Activated CD4-positive, CD25-positive, alpha-beta regulatory T cell treated with anti-CD3 and anti-CD28 coated beads, Interleukin-2, amount 50 U/mL, for 24 hours (primary cell): ENCODE results near the gene ATG9A.

Experiments used
- ATAC-seq, 2 donors: fragments of 150-1000 bp; cut with Tn5 transposase; one replicate each; pipeline ENCODE4 v1.10.0; 2021; ENCODE audit warnings: mild to moderate bottlenecking in 1 of 2, moderate library complexity in 1 of 2

ATG9A gene

DNA sequence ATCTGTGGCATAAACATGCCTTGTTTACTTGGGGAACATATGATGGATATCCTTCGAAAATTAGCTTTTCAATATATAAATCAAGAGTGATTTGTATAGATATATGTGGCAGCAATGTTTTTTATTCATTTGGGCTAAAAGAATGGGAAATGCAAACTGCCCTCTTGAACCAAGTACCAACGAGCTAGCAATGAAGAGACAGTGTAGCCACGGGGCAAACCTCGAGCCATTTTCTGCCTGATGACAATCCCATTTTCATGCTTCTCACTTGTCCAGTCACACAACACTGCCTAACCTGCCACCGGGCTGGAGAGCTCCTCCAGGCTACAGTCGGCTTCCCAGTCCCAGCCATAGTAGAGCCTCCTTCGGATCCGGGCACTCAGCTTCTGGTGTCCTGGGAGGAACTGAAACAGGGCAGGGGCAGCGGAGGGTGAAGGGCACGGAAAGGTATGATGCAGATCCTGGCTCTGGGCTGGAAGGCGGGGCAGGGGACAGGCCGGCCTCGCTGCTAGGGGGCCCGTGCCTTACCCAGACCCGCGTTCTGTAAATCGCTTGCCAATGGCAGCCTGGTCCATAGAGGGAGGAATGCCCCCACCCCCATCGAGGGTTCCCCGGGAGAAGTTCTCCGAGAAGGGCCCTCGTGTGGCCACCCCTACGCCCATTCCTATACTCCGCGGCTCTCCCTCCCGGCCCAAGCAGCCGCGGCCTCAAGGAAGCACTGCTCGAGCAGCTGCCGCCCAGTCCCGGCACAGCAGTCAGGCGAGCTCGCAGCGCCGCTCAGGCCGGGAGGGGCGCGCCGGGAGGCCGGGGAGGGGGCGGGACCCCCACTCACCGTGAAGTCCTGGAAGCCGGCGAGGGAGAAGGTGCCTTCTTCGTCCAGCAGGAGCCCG is 53.3 kb downstream of the ATG9A start:
- peak; percentile 8 to 10 for ATAC-seq

DNA sequence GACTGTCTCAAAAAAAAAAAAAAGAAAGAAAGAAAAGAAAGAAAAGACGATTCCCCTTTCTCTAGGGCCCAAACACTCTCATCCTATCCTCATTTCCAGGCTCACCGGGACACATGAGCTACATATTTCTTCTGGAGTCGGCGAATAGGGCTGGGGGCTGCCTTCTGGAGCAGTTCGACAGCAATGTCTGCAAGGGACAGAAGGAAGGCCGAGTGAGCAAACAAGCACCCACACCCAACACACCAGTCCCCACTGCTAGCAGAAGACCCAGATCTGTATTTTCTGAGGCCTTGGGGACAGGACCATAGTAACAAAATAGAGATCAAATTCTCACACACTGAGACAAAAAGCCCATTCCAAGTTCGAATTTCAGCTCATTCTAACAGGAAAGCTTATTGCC is 54.0 kb downstream of the ATG9A start:
- ATAC-seq, result no peak

DNA sequence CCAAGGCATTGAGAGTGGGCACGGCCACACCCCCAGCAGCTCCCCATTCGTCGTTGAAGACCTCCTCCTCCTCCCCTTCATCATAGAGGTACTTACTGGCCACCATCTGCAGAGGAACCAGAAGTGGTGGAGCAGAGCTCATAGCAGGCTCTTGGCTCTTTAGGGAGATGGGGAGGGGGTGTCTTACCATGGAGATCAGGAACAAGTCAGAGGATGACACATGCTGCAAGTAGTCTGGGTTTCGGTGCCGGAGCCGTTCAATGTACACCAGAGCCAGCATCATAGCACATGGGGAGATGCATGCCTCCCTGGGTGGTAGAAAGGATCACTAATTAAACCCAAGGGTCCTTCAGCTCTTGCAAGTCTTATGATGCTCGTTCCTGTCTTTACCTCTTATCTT is 54.6 kb downstream of the ATG9A start:
- ATAC-seq, result no peak

DNA sequence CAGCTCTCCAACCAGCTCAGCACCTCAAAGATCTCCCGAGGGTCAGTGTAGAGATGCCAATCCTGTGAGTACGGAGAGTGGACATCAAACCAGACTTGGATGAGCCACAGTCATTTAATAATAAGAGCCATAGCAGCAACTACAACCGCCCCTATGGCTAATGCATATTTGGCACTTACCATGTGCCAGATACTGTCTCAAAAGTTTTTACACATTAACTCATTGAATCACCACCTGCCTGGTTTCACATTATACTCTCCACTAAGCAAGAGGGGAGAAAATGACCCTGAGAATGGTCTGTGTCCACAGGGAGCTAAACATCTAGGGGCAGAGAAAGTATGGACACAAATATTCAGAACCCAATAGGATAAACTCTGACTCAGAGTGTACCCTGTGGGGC is 55.3 kb downstream of the ATG9A start:
- ATAC-seq, result no peak

DNA sequence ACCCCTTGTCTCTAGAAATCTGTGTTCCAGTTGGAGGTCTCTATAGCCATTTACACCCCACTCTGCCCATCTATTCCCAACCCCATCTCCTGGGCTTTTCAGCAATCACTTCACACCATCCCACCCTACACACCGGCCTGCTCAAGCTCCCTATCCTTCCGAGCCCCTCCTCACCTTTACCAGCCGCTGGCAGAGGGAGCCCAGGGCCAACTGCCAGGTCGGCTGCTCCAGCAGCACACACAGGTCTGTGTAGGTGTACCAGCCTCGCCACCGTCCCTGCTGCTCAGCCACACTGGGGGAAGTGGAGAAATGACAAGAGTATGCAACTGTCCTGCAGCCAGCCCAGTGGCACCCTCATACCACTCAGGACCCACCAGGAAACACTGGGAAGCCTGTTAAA is 56.3 kb downstream of the ATG9A start:
- ATAC-seq, result no peak

DNA sequence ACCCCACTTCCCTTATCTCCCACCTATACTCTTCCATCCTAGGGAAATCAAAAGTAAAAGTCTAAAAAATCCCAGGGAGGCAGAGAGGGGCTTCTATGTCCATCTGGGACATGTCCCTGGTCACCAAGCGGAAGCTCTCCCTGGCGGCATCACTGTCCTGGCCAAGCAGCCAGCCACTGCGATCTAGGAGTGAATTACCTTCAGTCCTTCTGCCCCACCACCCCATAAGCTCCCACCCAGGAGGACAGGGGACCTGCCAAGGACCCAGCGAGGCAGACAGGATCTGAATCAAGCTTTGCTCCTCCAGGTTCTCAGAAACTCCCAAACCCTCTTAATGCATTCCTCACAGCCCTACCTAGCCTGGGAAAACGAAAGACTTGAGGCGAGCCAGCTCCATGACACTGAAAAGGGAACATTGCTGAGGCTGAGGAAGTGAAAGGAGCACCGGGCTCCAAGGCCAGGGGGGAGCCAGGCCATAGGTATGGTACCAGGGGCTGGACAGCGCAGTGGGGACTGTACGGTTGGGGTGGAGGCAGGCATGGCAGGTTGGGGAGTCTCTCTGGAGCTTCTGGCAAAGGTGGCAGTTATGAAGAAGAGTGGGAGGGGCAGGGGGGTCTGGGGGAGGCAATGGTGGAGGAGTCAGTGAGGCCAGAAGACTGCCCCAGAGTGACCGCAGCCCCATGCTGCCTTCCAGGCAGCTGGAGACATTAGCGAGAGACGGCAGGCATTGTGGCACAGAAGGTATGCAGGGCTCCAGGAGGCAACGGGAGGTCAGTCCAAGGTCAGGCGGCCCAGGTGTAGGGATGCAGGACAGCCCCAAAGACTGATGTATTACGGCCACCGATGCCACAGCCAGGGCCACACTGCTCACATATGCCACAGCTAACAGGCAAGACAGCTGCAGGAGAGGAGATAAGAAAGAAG is 56.9 kb downstream of the ATG9A start:
- ATAC-seq, result no peak

DNA sequence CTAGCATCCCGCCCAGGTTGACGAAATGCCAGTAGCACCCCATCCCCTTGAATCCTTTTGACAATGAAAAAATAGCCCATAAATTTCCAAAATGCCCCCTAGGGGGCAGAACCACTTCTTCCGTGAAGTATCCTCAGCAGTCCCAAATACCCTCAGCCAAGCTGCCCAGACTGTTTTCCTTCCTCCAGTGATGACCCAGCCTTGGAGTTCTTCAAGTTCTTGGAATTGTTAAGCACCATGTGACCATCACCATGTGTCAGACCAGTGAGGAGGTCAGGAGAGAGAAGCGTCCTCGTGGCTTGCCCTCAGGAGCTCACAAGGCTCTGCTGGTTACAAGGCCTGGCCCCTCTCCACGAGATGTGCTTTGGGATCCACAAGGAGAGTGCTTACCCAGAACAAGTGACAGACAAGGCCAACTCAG is 58.2 kb downstream of the ATG9A start:
- ATAC-seq, result peak in 1 of 2 donors; percentile 46

DNA sequence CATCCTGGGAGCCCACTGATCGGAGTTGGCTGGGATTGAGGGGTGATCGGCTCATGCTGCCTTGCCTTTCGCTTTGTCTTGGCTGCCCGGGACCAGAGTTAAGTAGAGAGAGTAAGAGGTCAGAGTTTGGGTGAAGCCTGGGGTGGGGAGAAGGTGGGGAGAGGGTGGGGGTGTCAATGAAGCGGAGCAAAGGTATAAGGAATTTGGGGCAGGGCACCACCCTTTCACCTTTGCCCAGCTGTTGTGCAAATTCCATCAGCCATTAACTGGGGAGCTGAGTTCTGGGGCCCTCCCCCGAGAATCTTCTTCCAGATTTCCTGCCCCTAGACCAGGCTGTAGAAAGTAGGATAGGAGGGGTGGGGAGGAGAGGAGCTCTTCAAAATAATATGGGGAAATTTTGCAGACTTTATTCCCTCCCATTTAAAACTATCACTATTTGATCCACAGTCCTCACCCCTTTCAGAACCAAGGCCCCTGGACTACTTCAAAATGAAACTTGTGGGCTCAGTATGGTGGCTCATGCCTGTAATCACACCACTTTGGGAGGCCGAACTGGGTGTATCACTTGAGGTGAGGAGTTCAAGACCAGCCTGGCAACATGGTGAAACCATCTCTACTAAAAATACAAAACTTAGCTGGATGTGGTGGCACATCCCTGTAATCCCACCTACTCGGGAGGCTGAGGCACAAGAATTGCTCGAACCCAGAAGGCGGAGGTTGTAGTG is 59.3 kb downstream of the ATG9A start, which contains the start of gene SLC23A3:
Gene SLC23A3, minus strand, starts transcription at position 100 of the 725 bp plus-strand sequence. Its CDS starts 45 bp downstream, at position 55.
- ATAC-seq, result peak in 1 of 2 donors; percentile 43
